WERI-Rb-1 (cell line): ENCODE data around the gene NALCN.

Source experiments
- DNase-seq: peaks from one replicate; pipeline ENCODE4 v3.0.0-alpha.2; 2020
- H3K27ac ChIP-seq: fragments of 250-450 bp; sonication (Bioruptor Pico); 2 replicates; pipeline ENCODE4 v1.5.1; 2020; ENCODE audit warnings: mild to moderate bottlenecking, moderate library complexity
- H3K27me3 ChIP-seq: fragments of 250-450 bp; sonication (Bioruptor Pico); 2 replicates; pipeline ENCODE4 v1.5.1; 2021; ENCODE audit warnings: mild to moderate bottlenecking, low read depth, moderate library complexity; ENCODE audit not compliant: insufficient read depth, severe bottlenecking
- H3K36me3 ChIP-seq: fragments of 250-450 bp; sonication (Bioruptor Pico); 2 replicates; pipeline ENCODE4 v1.5.1; 2020; ENCODE audit warnings: mild to moderate bottlenecking, moderate library complexity
- H3K4me3 ChIP-seq: 2 replicates; pipeline ENCODE4 v1.5.1; 2011; ENCODE audit warnings: low read depth, mild to moderate bottlenecking, control low read depth, low read length
- H3K9me3 ChIP-seq: fragments of 250-450 bp; sonication (Bioruptor Pico); 2 replicates; pipeline ENCODE4 v1.5.1; 2021; ENCODE audit warnings: mild to moderate bottlenecking, moderate library complexity; ENCODE audit not compliant: severe bottlenecking
- CTCF ChIP-seq: IDR thresholded peaks from 2 replicates; pipeline ENCODE4 v1.5.1; 2011; ENCODE audit warnings: low read depth, mild to moderate bottlenecking, control low read depth, inconsistent platforms, low read length

The NALCN gene

DNA sequence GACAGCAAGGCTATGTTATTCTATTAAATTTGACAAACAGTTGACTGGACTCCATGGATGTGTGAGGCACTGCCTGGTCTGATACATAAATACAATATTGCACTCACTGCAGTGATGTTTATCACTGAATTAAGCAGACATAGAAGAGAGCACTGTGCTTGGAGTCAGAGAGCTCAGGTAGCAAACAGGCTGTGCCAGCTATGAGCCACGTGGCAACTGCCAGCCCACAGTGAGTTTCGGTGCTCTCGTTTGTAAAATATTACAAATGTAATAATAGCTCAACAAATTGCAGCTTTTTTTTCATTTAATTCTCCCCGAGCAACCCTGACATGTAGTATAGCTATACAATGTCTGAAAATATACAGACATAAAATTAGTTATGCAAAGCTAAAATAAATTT lies 237.3 kb downstream of the NALCN start:
- Histone ChIP-seq H3K9me3 (peaks cover 3% of the 10 kb centered on the region), H3K36me3 (no peaks in the 10 kb centered on the region), H3K27me3 (no peaks in the 10 kb centered on the region), H3K27ac (peak overlapping the region; percentile 68), H3K4me3 (peak overlapping the region; percentile 5)
- DNase-seq, result no peak
- TF ChIP-seq CTCF, result no peak

- Histone ChIP-seq H3K27ac (peak overlapping the region; percentile 68), H3K4me3 (peak overlapping the region; percentile 5), H3K36me3 (no peaks in the 10 kb centered on the region), H3K27me3 (no peaks in the 10 kb centered on the region), H3K9me3 (peaks cover 3% of the 10 kb centered on the region)
- TF ChIP-seq CTCF, result no peak
- DNase-seq, result peak; percentile 25
Observed at GRCh38 chr13:101178406-101178805, 237.9 kb downstream of the NALCN start.

- DNase-seq, result no peak
- no peaks in the 10 kb centered on the region for H3K27me3 ChIP-seq
- H3K4me3 ChIP-seq, result no peak overlapping the region
- peaks cover 3% of the 10 kb centered on the region for H3K9me3 ChIP-seq
- TF ChIP-seq CTCF, result no peak
- H3K27ac ChIP-seq, result no peak overlapping the region
- H3K36me3 ChIP-seq, result no peaks in the 10 kb centered on the region
Observed at GRCh38 chr13:101170306-101170705, 246.0 kb downstream of the NALCN start.

- Histone ChIP-seq H3K27me3 (no peaks in the 10 kb centered on the region), H3K9me3 (no peaks in the 10 kb centered on the region), H3K36me3 (no peaks in the 10 kb centered on the region), H3K4me3 (no peak overlapping the region), H3K27ac (no peak overlapping the region)
- no peak for TF ChIP-seq CTCF
- no peak for DNase-seq
Observed at GRCh38 chr13:101157261-101157660, 259.0 kb downstream of the NALCN start.

GRCh38 chr13:101155920-101156319 lies 260.4 kb downstream of the NALCN start:
- TF ChIP-seq CTCF, result peak; percentile 62
- no peak overlapping the region for H3K27ac ChIP-seq
- H3K27me3 ChIP-seq, result no peaks in the 10 kb centered on the region
- H3K4me3 ChIP-seq, result no peak overlapping the region
- no peaks in the 10 kb centered on the region for H3K36me3 ChIP-seq
- no peak for DNase-seq
- H3K9me3 ChIP-seq, result no peaks in the 10 kb centered on the region

GRCh38 chr13:101152184-101152583 lies 264.1 kb downstream of the NALCN start:
- TF ChIP-seq CTCF, result no peak

More at GRCh38 chr13:101152184-101152583, 264.1 kb downstream of the NALCN start:
- Histone ChIP-seq H3K4me3 (no peak overlapping the region), H3K27me3 (no peaks in the 10 kb centered on the region), H3K27ac (no peak overlapping the region), H3K9me3 (no peaks in the 10 kb centered on the region), H3K36me3 (no peaks in the 10 kb centered on the region)
- DNase-seq, result no peak
